Astrocyte of the cerebellum (primary cell): Measurements from ENCODE around the gene EPHA7.

Source experiments
- DNase-seq: peaks from one replicate; pipeline ENCODE4 v3.0.0-alpha.2; 2011; ENCODE audit warnings: low read depth
- H3K4me3 ChIP-seq: 2 replicates; pipeline ENCODE4 v1.5.1; 2011; ENCODE audit warnings: mild to moderate bottlenecking, low read depth, low read length, moderate library complexity
- CTCF ChIP-seq: IDR thresholded peaks from 2 replicates; pipeline ENCODE4 v1.5.1; 2012; ENCODE audit warnings: low read length, low read depth, moderate library complexity, mild to moderate bottlenecking; ENCODE audit errors: missing control alignments
- in situ Hi-C: cut with HindIII; loops from 2 replicates; pipeline ENCODE4 v1.10.0; 2017; ENCODE audit warnings: low sequenced_read_pairs

The EPHA7 gene

GRCh38 chr6:93365445-93365844 lies 53.9 kb downstream of the EPHA7 start:
- in situ Hi-C loops: no loop called here
- TF ChIP-seq CTCF: no peak
- no peak for DNase-seq
- no peak overlapping the region for H3K4me3 ChIP-seq

- in situ Hi-C loops: no loop called here
- no peak for DNase-seq
- no peak for TF ChIP-seq CTCF
- no peak overlapping the region for H3K4me3 ChIP-seq
Observed at GRCh38 chr6:93358435-93358834, 60.9 kb downstream of the EPHA7 start.

DNA sequence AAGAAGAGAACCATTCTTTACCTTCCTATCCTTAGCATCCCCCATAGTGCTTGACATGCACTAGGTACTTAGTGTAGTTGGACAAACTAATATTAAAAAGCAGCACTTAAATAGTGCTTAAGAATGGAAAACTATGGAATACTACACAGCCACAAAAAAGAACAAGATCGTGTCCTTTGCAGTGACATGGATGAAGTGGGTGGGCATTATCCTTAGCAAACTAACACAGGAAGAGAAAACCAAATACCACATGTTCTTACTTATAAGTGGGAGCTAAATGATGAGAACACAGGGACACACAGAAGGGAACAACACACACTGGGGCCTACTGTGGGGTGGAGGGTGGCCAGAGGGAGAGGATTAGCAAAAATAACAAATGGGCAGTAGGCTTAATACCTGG lies 66.8 kb downstream of the EPHA7 start:
- in situ Hi-C loops: no loop called here
- no peak for TF ChIP-seq CTCF
- no peak overlapping the region for H3K4me3 ChIP-seq
- no peak for DNase-seq

- DNase-seq: no peak
- no peak overlapping the region for H3K4me3 ChIP-seq
- TF ChIP-seq CTCF: no peak
- in situ Hi-C loops: no loop called here
Observed at GRCh38 chr6:93351222-93351621, 68.1 kb downstream of the EPHA7 start.

DNA sequence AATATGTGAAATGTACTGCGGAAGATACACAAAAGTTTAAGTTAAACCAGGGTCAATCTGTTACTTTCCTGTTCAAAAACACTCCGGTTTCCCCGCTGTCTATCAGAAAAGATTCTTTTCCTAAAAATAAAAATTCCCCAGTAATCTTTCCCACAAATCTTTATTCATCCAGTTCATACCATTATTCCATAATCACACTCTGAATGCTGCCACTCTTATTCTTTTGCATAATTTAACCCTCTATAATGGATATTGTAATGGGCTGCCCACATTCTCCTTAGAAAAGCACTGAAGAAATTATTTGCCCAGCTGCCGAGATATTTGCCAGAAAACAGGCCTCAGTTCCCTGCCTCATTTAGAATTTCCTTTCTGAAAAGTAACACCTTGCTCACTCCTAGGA lies 68.6 kb downstream of the EPHA7 start:
- in situ Hi-C loops: no loop called here
- TF ChIP-seq CTCF: no peak
- H3K4me3 ChIP-seq: no peak overlapping the region
- DNase-seq: no peak

- no peak for TF ChIP-seq CTCF
- no peak for DNase-seq
- in situ Hi-C loops: no loop called here
- H3K4me3 ChIP-seq: no peak overlapping the region
Observed at GRCh38 chr6:93344333-93344835, 75.0 kb downstream of the EPHA7 start.

DNA sequence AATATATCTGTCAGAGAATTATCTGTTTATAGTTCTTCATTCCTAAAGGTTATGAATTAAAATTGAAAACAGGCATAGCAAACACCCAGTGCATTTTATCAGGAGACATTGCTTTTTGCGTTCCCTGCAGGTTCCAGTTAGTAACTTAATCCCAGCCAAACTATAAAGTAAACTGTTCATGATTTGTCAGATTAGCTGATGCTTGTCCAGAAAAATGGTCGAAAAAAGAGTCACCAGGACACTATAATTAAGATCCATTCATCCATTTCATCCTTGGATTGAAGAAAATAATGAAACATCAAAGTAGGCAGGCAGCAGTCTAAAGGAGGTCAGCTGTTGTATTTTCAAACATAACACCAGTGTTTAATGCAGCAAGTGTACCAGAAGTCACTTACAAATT lies 75.9 kb downstream of the EPHA7 start:
- no peak overlapping the region for H3K4me3 ChIP-seq
- no peak for TF ChIP-seq CTCF
- DNase-seq: no peak
- in situ Hi-C loops: no loop called here
